ENCODE results near the gene ZBTB20.
"Not testable (repeated sequence)": the region's sequence is repeated elsewhere in the genome, so short reads cannot be mapped to it uniquely, and the experiment has no call there.

ZBTB20 gene

DNA sequence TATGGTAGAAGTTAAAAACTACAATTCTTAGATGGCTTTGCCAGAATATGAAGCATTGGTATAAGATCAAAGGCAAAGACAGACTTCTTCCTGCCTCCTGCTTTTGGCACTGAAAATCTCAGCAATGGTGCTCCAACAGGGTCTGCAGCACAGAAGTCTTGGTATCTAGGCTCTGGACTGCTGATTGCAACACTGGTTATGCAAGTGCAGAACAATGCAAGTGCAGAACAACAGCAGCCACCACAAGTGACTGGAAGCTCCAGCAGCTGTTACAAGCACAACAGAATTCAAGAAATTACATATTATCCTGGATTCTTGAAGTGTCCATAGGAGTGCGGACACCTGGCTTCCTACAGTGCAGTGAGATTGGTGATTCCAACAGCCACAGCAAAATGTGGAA, 33.7 kb downstream of the ZBTB20 start:
- TF ChIP-seq ZNF274 (IDR thresholded peaks at IDR 0.05; ENCODE audit: low read depth, low read length) = no peak
- no peak overlapping the region for H3K4me3 ChIP-seq (ENCODE audit: low read length)

DNA sequence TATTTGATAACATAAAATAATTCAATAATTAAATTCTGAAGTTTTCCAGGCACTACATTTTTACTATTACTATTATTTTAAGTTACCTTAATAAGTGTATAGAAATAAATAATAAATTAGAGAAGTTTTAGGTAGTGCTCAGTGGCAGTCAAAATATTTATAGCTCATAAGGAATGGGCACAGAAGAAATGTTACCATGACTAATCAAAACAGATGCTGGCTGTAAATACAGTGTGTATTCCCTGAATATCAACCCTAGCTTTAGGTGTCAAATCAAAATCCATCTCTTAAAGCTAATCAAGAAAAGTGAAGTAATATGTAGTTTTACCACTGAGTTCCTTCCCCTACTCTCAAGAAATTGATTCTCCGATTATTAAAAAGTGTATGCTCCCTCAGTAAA, 35.5 kb downstream of the ZBTB20 start:
- no peak for TF ChIP-seq ZNF274 (IDR thresholded peaks at IDR 0.05; ENCODE audit: low read depth, low read length)
- no peak overlapping the region for H3K4me3 ChIP-seq (ENCODE audit: low read length)

DNA sequence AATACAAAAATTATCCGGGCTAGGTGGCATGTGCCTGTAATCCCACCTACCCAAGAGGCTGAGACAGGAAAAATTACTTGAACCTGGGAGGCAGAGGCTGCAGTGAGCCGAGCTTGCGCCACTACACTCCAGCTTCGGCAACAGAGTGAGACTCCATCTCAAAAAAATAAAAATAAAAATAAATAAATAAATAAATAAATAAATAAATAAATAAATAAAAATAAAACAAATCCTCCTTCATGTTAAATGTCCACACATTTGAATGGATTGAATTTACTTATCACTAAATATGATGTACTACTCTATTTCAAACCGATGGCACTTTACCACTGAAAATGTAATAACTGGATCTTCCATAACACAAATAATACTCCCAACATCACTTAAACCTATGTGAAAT, 36.3 kb downstream of the ZBTB20 start:
- TF ChIP-seq ZNF274 (IDR thresholded peaks at IDR 0.05; ENCODE audit: low read depth, low read length) = no peak
- no peak overlapping the region for H3K4me3 ChIP-seq (ENCODE audit: low read length)

DNA sequence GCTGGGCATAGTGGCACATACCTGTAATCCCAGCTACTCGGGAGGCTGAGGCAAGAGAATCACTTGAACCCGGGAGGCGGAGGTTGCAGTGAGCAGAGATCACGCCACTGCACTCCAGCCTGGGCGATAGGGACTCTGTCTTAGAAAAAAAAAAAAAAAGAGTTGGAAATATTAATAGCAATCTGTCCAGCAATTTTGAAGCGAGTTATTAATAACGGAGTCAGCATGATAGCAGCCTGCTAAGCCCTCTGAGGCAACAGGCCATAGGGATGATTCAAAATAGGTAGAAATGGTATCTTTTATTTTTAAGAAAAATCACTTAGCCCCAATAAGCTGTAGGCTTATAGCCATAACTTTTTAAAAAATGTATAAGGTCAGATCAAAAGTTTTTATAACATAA, 37.0 kb downstream of the ZBTB20 start:
- not testable (repeated sequence) for H3K4me3 ChIP-seq (ENCODE audit: low read length)

DNA sequence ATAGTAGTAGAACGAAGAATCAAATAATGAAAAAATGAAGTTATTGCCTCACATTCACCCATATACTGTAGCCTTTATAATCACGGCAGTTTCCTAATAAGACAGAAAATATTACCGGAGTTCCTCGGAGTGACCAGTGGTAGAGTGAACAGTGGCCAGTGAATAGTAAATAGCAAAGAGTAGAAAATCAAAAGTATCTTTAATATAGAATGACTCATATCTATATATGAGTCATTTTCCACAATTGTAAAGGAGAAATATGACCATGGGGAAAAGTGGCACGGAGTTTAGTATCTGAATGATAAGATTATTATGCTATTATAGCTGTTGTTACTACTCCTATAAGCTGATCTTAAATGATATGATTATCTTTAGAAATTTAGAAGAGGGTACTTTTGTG, 38.5 kb downstream of the ZBTB20 start:
- no peak overlapping the region for H3K4me3 ChIP-seq (ENCODE audit: low read length)
- no peak for TF ChIP-seq ZNF274 (IDR thresholded peaks at IDR 0.05; ENCODE audit: low read depth, low read length)

DNA sequence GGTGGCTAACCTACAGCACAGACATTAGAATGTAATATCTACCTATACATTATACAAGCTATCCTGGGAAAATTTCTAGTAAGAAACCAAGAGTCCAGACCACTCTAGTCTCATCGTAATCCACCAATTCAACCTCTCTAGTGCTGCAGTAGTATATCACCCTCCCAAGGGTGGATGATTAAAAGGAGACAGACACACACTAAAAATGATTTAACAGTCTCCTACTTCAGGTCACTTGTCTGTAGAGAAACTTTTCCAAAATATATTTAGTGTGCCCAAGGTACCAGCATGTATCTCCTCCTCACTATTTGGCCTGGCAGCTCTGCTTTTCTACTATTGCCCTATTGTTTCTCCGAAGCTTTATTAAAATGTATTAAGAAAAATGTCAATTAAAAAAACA, 45.0 kb downstream of the ZBTB20 start:
- no peak overlapping the region for H3K4me3 ChIP-seq (ENCODE audit: low read length)
- no peak for TF ChIP-seq ZNF274 (IDR thresholded peaks at IDR 0.05; ENCODE audit: low read depth, low read length)

DNA sequence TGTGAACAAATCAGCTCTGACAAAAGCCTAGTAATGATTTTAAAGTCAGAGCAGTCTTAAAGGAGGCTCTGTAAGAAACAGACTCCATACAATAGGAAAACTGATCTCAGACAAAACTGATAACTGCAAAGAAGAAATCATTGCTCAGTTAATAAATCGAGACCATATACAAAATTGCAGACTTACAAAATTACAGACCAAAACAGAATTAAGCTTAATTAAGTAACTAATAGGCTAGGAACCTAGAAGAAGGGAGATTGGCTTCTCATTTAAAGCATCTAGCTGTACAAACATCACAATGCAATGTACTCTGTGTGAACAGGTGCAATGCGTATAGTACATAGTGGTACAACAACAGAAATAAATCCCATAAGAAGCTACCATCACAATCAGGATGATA, 46.3 kb downstream of the ZBTB20 start:
- no peak for TF ChIP-seq ZNF274 (IDR thresholded peaks at IDR 0.05; ENCODE audit: low read depth, low read length)
- no peak overlapping the region for H3K4me3 ChIP-seq (ENCODE audit: low read length)

DNA sequence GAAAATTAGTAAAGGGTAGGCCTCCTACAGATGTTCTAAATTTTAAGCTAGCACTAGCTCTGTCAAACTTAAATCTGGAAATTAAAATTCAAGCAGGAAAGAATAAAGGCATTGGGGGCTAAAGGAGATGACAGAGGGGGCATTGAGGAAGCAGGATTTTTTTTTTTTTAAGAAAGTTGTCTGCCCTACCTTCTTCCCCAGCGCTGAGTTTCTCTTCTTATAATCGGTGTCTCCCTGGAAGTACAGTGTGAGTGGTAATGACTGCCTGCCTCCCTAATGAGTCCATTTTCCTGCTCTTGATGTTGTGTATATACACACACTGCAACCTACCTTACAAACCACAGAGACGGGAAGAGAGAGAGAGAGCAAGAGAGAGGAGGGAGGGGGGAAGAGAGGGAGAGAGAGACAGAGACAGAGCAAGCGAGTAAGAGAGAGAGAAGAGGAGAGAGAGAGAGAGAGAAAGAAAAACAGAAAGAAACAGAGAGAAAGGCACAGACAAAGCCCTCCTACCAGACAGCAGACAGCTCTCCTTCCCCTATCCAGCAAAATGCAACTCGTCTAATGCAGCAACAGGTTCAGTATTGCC, 47.0 kb downstream of the ZBTB20 start:
- TF ChIP-seq ZNF274 (IDR thresholded peaks at IDR 0.05; ENCODE audit: low read depth, low read length) = no peak
- peak overlapping the region; percentile 61 for H3K4me3 ChIP-seq (ENCODE audit: low read length)

DNA sequence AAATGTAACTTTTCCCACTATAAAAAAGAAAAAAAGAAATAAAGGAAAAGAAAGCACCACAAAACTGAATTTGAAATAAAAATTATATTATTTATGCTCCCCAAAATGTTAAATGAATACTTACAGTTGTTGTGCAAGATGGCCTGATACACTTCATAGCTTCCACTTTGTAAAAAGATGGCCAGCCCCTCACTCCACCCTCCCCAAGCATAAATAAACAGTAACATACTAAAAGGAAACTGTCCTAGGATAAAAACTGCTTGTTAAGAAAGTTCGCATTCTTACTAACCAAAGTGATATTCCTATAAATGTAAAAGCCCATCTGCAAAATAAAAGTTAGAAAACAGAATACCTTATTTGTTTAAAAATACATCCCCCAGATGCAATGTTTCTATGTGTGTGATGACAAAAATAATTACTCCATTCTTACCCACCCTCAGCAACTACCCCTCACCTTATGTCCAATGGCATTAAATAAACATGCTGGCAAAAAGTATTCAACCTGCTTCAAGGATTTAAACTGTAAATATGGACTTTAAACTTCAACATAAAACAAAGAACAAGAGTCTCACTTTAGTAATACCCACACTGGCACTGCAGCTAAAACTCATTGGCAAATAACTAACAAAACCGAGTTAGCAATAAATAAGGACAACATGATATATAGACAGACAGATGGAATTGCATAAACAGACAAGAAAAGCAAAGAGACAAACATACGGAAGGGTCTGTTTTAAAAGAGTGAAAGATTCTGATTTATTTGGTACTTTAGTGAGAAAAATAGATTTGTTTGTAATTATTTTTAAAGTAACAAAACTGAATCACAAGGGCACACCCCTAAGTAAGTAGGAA, 47.7 kb downstream of the ZBTB20 start:
- TF ChIP-seq ZNF274 (IDR thresholded peaks at IDR 0.05; ENCODE audit: low read depth, low read length) = no peak
- peak overlapping the region; percentile 61; the same call in 1 of the 2 replicates for H3K4me3 ChIP-seq (ENCODE audit: low read length)

DNA sequence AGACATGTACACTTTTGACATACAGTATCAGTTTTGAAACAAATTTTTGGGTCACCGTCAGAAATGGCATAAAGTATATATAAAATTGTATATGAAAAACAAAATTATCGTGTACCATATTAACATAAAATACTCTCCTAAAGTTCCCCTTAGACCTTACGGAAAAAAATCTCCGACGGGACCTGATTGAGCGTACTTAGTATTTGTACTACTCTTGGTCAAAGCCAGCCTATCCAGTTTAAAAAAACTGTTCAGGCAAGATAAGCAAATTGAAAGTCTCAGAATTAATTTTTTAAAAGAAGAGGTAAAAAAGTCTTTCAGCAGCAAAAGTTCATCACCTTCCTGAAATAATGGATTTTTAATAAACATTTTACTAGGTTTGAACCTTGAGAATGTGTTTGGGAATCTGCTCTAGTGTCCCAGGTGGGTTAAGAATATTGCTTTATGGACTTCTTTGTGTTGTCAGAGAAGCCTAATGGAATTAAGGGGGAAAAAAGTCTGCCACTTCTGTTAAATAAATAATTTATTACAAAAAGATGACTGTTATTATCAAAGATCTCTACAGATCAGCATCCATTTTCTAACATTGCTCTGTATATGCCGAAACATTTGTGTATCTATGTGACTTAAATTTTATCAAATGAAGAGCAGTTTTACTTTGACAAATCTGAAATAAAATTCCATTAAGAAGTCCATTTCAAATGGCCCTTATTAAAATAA, 48.6 kb downstream of the ZBTB20 start:
- H3K4me3 ChIP-seq (ENCODE audit: low read length) = no peak overlapping the region
- no peak for TF ChIP-seq ZNF274 (IDR thresholded peaks at IDR 0.05; ENCODE audit: low read depth, low read length)

DNA sequence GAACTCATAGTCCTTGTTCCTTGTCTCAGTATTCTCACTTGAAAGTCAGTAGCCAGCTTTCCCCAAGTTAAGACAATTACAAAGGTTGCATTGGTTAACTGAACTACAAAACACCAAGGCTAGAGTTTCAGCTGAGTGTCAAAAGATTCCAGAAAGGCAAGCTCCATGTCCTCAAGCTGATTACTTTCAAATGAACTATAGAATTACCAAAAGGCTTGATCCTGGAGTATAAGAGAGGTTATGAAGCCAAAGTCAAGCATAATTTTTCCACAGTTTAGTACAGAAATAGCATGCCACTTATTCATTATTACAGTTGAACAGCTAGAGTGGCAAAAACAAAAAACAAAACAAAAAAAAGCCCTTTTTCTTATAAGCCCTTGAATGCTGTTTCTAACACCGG, 51.9 kb downstream of the ZBTB20 start:
- no peak overlapping the region for H3K4me3 ChIP-seq (ENCODE audit: low read length)

DNA sequence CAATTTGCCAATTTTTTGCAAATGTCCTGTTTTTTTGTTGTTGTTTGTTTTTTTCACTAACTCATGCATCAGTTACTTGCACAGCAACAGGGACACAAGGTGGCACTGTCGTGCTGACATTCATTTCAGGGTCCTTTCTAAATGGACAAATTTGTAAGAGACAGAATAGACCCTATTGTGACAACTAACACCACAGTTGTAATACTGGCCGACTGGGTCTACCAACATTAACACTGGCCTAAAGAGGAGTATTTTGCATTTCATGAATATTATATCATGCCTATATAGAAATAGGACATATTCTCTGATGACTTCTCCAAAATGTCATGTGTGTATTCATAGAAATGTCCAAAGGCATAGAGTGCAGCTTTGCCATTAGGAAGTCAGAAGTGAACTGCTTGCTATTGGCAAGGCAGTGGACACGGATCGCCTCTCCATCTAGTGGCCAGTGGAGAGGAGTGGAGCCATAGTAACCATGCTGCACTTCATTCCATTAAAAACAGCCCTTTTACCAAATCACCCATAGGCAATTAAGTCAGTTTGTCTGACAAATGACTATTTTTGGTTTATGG, 54.8 kb downstream of the ZBTB20 start:
- no peak for TF ChIP-seq ZNF274 (IDR thresholded peaks at IDR 0.05; ENCODE audit: low read depth, low read length)
- H3K4me3 ChIP-seq (ENCODE audit: low read length) = no peak overlapping the region

More for the DNA sequence above, 51.9 kb downstream of the ZBTB20 start:
- no peak for TF ChIP-seq ZNF274 (IDR thresholded peaks at IDR 0.05; ENCODE audit: low read depth, low read length)

DNA sequence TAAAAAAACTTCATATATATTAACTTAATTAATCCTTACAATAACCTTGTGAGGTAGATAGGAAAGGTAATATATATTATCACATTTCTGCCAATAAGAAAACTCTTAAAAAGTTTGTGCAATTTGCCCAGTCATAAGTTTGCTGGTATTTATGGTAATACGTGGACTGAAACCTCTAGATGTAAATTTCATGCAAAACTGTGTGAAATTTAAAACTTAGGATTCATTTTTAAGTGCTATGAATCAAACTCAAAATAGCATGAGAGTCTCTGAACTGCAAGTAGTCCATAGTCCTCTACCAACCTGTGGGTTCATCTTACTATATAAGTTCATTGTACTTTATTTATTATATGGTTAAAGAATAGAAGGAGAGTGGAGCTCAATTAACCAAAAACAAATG, 56.4 kb downstream of the ZBTB20 start:
- no peak for TF ChIP-seq ZNF274 (IDR thresholded peaks at IDR 0.05; ENCODE audit: low read depth, low read length)
- no peak overlapping the region for H3K4me3 ChIP-seq (ENCODE audit: low read length)

DNA sequence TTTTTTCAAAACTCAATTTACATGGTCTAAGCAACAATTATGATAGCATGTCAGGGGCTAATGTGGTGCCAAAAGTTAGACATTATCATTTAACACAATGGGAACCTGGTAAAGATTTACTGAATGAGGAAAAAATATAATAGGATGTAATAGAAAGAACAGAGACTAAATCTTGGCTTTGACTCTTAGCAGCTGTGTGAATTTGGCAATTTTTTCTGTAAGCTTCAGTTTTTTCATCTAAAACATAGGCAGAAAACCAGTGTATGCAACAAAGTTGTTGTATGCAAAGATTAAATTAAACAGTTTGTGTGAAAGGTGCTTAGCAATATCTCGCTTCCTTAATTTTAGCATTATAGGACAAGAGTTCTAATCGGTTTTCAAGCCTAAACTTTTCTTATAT, 57.6 kb downstream of the ZBTB20 start:
- no peak for TF ChIP-seq ZNF274 (IDR thresholded peaks at IDR 0.05; ENCODE audit: low read depth, low read length)
- H3K4me3 ChIP-seq (ENCODE audit: low read length) = no peak overlapping the region

DNA sequence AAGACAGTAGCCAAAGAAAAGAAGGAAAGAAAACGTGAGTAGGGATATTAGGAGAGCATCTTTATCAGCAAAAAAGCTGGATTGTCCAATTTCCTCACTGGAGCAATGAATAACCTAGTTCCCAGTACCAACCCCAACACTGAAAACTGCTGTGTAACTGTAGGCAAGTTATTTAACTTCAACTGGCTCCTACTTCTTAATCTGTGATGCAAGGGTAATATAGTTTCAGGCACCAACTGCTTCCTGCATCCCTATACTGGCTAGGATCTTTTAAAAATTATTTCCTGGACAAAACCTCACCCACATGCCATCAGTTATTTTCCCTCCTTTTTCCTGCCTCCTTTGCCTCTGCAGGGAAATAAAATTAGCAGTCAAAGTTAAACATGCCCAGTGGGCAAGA, 59.6 kb downstream of the ZBTB20 start:
- no peak for TF ChIP-seq ZNF274 (IDR thresholded peaks at IDR 0.05; ENCODE audit: low read depth, low read length)
- no peak overlapping the region for H3K4me3 ChIP-seq (ENCODE audit: low read length)

Measured in GM08714 (cell line).